SKM-1 treated with dmso at 0.1 percent for 144 hours (cell line): ENCODE results near the gene SORBS2.

Experiments used
- DNase-seq: peaks from one replicate; lab custom pipeline; 2025; ENCODE audit not compliant: unreplicated experiment; lab: John Stamatoyannopoulos, UW

The SORBS2 gene

DNA sequence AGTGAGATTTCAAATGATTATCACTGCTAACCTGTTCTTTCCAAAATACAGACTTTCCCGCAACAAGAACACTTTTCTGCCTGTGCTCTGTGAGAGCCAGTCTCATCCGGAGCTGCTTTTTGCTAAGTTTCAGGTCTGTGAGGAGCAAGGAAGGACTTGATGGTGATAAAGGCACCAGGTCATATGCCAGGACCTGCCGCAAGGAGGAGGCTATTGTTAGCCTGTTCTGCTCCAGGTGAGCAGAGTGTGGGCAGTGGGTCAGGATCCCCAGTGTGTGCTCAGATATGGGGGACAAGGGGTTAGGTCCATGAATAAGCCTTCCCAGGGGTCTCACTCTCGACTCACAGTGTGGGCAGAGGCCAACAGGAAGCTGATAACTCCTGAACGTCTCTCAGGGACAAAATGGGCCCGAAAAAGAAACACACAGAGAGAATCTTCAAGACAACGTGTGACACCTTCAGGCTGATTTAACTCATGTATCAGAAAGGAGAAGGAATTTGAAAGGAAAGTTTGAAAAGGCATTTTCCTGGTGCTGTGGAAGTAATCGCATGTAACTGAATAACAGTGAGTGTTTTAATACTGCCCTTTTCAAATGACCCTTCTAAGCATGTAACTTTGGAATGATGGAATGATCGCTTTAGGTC lies 219.0 kb downstream of the SORBS2 start:
- DNase-seq = no peak

DNA sequence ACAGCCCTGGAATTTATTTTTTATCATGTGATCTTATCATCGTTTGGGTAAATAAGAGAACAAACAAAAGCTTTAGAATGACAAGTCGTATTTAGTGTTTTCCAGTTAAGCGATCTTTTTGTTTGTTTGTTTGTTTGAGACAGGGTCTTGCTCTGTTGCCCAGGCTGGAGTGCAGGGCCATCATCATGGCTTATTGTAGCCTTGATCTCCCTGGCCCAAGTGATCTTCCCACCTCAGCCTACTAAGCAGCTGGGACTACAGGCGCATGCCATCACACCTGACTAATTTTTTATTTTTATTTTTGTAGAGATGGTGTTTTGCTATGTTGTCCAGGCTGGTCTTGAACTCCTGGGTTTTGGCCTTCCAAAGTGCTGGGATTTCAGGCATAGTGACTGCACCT lies 219.6 kb downstream of the SORBS2 start:
- DNase-seq = no peak

DNA sequence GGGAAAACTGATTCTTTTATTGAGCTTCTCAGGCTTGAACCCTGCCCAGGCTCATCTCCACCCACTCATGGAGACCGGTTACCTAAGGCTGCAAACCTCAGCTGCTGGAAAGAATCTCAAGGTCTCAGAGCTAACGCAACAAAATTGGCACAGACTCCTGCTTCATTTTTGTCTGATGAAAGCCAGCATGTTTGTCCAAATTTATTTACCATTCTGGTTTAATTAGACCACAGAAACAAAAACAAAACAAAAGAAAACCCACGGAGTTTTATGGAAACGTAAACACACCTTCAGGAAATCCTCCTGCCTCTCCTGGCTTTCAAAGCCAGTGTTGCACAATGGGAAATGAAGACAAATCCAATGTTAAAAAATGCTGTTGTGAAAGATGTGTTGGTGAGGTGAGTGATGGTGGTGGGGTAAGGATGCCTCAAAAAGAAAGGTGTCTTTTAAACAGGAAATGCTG lies 220.3 kb downstream of the SORBS2 start:
- no peak for DNase-seq

DNA sequence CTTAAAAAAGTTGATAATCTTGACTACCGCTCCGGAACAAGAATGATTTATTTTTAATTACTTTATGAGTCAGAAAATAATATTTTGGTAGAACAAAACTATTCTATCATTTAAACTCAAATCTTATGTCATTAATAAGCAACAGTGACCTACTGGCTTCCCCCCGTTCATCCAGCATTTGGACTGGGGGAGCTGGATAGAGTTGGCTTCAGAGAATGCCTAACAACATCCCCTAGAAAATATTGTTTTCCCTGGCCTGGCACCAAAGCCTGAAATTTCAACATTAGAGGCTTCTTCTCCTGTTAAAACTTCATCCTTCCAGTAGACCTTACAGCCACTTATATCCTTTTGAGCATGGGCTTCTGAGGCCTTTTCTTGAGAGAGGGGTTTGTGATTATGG lies 221.0 kb downstream of the SORBS2 start:
- DNase-seq = no peak

DNA sequence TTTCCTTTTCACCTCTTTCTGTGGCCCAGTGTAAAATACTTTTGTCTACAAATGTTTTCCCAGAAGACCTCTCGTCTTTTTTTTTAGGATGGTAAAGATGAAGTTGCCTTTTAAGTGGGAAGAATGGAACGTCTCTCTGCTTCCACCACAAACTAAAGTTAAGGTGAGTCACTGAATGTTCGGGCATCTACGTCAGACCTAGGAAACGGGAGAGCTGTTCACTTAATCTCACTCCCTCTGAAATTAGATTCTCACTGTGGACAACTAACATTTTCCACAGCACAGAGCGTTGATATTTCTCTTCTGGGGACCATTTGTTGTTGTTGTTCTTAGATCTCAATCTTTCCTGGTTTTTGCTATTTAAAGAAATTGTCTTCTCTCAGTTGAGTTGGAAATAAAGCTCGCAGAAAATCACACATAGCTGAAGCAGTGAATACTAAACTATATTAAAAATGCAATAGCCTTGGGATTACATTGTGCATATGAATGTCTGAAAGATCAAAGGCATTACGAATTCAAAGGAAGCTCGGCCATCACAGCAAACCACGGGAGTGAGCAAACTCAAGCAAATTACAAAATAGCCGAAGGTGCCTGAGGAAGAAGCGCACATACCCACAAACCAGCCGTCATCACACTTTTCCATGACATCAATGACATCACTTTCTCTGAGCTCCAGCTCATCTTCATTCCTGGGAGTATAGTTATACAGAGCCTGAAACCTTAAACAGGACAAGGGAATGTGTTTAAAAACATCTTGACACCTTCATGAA lies 222.7 kb downstream of the SORBS2 start:
- DNase-seq = no peak

DNA sequence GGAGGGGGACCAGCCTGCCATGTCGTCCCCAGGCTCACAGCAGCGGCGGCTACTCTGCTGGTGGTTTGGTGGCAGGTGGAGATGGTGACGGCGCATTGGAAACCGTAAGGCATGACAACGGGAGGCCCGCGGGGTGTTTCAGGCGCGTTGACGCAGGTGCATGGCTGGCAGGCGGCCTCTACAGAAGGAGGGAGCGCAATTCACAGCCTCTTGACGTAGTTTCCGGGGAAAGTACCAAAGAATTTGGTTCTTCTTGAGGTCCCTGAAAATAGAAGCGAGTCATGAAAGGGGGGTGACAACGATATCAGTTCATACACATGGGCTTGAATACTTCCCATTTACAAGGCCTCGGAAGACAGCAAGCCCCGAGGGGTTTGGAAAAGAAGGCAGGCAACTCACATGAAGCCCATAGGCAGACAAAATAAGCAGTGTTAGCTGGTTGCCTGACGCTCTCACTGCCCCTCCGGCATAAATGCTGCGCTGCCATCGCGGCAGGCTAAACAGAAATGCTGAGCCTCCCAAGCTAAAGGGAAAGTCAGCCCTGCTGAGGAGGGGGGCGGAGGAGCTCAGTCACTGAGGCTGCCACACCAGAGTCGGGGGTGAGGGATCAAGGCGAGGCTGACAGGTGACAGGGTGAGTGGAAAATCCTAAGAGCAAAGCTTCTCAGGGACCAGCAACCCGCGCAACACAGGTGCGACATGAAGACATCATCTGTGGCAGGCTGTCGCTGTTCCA lies 224.4 kb downstream of the SORBS2 start:
- DNase-seq = no peak

DNA sequence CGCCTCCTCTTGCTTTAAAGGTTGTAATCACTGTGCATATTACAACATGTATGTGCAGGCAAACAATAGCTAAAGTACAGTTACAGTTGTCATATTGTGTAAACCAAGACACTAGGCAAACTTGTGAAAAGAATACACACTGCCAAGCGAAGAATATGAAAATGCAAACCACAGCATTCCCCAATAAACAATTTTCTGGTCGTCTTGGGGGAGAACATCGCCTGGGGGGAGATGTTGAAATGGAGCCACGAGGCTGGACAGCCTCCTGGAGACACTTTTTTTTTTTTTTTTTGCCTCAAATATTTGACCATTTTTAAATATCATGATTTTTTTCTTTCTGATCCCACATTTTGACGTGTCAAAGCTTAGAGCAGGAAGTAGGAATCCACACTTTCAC lies 225.0 kb downstream of the SORBS2 start:
- DNase-seq = no peak

DNA sequence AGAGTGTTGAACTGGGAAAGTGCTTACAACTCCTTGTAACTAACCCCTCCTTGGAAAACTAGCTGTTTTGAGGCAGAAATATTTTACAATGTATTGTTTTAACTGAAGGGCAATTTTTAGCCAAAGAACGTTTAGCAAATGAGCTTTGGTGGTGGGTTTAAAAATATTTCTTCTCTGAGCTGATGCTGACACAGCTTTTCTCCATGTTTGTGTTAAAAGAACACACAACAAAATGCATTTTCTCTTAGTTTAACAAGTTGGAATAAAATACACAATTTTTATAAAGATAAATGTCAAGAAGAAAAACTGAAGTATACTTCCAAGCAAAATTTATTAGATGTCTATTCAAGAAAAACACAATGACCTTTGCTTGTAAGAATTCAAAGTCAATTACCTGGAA lies 226.8 kb downstream of the SORBS2 start:
- no peak for DNase-seq

DNA sequence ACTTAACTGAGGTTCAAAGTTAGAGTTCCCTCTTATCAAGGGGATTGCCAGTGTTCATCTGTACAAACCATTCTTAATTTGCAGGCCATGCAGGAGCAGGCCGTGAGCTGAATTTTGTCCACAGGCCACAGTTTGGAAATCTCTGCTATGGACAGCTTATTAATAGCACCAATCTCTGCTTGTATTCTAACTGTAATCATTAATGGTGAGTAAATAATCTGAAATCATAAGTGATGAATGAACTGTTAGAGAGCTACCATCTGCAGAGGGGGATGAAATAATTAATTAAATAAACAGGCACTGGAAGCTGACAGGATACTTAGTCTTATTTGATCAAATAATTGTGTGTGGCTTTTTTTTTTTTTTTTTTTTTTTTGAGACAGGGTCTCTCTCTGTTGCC lies 228.2 kb downstream of the SORBS2 start:
- no peak for DNase-seq

DNA sequence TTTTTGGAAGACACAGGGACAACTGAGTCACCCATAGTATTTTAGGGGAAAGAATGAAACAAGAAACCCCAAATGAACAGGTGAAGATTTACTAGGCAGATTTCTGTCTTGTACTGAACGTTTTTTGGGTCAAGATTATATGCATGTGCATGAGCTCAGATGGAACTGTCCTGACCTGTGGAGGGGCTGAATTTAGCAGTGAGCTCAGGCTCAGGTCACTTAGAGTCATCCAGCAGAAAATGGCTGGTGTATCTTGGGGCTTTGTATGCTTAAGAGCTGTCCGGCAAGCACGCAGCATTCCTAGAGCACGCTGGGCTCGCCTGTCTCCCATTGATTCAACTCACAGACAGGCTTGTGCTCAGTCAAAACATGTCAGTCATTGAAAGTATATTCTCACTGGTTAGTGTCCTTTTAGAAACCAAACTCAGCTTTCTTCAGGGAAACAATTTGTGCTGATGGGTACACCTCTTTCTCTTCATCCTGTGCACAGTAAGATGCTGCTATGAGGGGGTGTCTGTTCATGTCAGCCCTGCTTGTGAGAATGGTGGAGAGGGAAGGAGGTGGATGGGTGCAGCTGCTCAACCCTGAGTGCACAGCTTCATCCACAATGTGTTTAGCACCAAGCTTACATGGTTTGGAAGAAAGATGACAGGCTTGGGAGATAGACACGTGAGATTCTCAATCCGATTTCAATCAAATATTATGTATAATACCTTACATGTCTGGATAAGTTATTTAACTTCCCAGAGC lies 229.2 kb downstream of the SORBS2 start:
- no peak for DNase-seq

DNA sequence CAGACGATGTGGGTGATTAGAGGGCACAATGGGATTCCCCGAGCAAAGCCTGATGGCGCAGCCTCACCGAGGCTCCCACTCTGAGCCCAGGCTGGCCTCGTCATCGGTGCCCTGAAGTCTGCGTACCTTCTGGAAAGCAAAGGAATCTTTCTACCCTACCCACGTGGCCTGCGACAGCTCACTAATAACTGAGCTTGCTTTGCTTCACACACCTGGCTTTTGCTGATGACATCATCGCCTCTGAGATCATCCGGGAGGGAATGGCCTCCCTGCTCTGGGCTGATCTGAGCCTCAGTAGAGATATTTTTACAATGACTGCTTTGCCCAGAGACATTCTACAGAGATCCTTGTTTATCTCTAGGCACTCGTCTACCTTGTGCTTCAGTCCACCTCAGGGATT lies 231.3 kb downstream of the SORBS2 start:
- DNase-seq = no peak

DNA sequence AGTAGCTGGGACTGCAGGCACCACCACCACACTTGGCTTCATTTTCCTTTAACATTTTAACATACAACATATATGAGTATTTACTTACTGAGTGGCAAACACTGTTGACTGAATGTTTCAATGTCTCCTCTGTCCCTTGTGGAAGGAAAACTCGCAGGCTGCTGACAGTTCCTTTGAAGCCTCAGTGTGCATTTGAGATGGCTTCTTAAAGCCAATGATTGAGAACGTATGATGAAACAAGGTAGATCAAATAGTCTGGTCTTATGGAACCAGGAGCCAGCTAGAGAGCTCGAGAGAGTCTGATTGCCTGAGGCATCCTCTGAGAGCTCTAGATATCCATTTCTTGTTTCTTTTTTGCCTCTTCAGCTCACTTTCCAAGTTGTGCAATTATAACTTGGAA lies 233.7 kb downstream of the SORBS2 start:
- no peak for DNase-seq

DNA sequence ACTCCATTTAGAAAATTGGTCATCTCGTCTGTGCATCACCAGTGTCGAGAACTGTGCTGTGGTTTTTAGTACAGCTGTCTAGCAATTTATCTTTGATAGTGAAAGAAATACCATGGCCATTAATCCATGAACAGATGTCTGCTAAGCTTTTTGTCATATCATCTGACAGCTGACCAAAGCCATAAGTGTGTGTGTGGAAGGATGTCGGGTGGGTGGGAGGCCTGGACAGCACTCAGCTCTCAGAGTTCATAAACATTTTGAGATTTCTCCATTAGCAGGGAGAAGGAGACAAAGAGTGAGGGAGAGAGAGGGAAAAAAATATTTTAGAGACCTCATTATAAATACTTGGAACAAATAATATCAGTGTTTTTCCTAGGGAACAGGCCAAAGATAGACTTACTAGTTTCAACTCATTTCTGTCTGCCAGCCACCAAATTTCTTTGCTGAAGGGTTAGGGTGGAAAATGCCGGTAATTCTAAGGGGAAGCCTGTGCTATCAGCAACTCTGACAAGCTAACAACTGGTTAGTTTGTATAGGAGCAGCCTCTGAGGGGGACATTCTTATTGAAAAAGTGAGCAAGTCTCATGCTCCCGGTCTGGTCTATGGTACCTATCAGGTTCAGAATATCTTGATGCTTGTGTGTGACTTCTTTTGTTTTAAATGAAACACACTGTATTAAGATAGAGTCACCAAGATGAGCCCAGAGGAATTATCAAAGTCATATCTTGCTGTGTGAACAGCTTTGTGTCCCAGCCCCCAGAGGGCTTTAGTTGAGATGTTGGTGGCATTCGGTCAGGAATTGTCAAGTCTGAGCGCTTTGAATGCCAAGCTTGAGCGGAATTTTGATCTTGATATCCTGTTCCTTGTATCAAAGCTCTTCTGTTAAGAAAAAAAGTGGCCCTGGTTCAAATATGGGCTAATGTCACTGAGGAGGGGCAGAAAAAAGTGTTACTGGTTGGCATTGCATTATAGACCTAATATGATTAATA lies 234.7 kb downstream of the SORBS2 start:
- DNase-seq = no peak

DNA sequence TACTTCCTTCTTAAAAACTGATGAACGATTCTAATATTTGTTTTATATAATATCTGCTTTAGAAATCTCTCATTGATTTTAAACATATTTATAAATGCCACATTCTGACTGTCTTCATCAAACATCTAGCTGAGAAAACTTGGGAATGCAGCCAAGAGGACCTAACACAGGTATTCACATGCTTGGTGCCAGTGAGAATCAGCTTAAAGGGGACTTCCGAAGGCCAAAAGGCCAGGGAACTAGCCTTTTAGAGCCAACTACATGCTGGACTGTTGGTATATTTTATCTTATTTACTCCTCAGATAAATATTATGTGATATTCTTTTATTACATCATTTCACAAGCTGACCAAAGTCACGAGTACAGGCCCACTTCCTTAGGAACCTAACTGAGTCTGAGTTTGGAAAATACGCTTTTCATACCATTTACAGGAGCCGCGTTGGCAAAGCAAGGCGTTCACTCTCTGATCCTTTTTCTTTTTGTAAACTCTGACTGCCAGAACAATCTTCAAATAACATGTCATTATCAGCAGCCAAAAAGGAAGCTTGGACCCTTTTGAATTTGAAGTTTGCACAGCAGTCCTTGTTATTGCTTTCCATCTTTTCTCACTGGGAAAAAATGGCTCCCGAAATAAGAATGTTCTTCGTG lies 235.6 kb downstream of the SORBS2 start:
- DNase-seq = no peak

DNA sequence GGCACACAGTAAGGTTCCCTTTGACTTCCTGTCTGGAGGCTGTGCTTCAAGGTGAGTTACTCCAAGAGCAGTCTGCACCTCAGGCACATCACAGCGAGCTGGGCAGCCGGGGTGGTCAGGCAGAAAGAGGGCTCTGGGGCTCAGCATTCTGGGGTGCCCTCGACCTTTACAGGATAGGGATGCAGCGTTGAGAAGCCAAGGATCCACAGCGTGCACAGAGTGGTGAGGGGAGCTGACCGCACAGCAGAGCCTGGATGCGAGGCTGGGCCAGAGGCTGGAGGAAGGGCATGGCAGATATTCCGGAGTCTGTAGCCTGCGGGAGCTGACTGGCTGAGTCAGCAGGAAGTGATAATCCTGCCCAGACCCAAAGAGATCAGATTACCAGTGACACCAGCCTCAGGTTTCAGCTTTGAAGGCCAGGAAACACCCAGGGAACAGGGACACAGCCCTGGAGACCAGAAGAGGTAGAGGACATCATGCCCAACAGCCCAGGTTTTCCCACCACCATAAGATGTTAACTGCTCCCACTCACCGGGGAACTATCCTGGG lies 238.3 kb downstream of the SORBS2 start:
- DNase-seq = no peak

DNA sequence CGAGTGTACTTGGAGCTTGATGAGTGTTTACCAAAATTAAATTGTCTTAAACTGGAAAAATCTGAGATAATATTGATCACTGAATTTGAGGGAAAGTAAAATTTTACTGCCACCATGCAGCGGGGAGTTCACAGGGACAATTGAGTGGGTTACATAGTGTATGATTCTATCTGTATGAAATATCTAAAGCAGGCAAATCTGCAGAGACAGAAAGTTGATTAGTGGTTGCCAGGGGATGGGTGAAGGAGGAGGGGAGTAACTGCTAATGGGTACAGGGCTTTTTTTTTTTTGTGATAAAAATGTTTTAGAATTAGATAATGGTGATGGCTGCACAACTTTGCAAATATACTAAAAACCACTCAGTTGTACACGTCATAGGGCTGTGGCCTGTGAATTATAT lies 241.3 kb downstream of the SORBS2 start:
- no peak for DNase-seq

DNA sequence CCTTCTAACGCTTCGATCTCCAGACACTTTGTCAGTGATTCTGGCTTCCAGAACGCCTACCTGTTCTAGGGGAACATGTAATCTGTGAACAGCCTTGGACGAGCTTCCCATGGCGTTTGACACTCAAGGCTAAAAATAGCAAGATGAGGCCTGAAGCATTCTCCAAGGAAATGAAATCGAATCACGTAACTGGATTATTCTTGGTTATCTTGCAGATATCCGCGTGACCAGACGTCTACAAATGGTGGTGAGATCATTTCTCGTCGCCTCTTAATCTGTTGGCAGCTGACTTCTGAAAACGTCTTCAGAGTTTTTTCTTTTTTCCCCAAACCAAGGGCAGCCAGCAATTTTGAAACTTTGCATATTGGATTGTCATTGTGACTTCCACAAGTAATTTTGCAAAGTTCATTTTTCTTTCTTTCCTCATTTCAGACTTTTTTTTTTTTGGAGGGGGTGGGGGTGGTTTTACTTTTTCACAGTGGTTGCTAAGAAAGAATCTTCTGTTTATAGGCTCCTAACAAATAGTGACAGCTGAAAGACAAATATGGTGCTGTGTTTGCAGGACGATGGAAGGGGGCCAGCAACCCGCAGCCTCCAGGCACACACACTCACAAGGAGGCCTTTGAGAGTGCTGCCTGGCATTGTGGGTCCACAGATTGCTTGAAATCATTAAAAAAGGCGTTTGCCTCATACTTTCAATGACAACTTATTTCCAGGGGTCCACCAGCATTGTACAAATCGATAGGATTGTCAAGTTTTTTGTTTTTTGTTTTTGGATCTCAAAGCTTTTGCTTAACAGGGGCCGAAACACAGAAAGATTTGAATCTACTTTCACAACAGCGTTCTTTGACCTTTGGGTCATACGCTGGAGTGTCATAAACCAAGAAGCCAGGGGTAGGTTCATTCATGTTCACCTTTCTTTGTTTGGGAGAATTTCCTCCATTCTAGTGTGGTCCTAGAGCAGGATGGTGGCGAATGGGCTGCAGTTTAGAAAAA lies 244.3 kb downstream of the SORBS2 start:
- DNase-seq = no peak

DNA sequence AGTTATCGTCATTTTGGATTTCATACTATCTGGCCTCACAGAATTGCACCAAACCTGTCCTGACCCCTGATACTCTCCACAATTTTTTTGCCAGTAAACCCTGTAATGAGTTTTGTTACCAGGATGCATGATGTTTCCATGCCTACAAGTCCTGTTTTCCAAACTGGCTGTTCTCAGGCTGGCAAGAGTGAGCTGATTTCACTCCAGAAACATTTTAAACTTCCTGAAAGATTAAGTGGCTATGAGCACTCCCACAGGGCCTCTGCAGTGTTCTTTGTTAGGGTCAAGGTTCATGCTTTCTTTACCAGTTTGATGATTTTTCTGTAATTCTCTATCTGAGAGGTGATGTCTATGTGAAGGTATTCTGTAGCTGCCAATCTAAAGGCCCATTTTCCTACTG lies 245.0 kb downstream of the SORBS2 start:
- no peak for DNase-seq
